ENCODE measurements around the gene HBP1. TPM values are rescaled to one million over a fixed set of nuclear protein-coding genes. Genes with fewer than 3 reads are reported as not detected.

Gene HBP1
- polyA plus RNA-seq, 2 of the 4 experiments (the other 2 are of a cell fraction): 28.9 to 52.4 TPM

DNA sequence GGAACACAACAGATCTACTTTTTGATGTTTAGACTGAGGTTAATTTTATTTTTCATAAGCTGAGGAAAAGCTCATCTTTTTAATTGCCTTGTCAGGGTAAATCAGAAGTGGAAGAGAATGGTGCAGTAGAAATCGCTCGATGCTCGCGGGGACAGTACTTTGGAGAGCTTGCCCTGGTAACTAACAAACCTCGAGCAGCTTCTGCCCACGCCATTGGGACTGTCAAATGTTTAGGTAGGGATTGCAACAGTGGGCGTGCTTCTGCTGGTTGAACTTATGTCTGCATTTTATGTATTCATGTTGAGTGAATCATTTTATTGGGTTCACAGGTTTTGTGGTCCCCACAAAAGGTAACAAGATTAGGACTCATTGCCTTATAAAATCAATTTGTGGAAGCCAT, 11.7 kb upstream of the HBP1 start (continued):
- TF ChIP-seq ZFP36 (IDR thresholded peaks at IDR 0.05; ENCODE audit: borderline replicate concordance, partially characterized antibody): no peak

DNA sequence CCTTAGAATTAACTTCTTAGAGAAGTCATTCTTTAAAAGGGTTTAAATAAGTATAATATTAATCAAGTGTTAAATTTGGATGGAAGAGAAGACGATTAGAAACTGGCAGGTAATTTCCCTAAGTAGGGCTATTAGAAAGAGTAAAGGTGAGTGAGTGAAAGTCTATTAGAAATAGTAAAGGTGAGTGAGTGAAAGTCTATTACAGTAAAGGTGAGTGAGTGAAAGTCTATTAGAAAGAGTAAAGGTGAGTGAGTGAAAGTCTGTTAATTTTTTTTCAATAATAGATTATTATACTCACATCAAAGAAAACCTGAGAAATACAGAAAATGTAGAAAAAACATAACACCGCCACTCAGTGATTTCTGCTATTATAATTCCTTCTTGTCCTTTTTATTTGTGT, 10.8 kb upstream of the HBP1 start:
- FAIRE-seq (no peak), ATAC-seq (no peak), DNase-seq (ENCODE audit: low read depth in 1 of 2, low spot score in 1 of 2) (no peak)
- ChIA-PET POLR2A (no interaction called here), CTCF (interaction anchor here (2.5 kb wide), 1 partner anchor 11 kb away, joined by 18 read pairs; no protein-coding TSS in a partner anchor)
- Histone ChIP-seq H3K4me3 (no peak overlapping the region), H3K4me1 (no peaks in the 10 kb centered on the region), H3K9me3 (no peaks in the 10 kb centered on the region), H3K27ac (no peak overlapping the region), H3K4me2 (no peak overlapping the region)
- WGBS (ENCODE audit: missing lambda C conversion rate): 60% methylated on average over 2 of the region's 2 CpGs
- TF ChIP-seq CHD4 (IDR thresholded peaks at IDR 0.05; ENCODE audit: borderline replicate concordance): no peak
- no peak for TF ChIP-seq RNF2 (IDR thresholded peaks at IDR 0.05; ENCODE audit: borderline replicate concordance, low read depth)
- TF ChIP-seq HDAC2 (IDR thresholded peaks at IDR 0.05): no peak
- TF ChIP-seq FOXS1 (CRISPR knock-in tag; IDR thresholded peaks at IDR 0.05): no peak
- TF ChIP-seq ZC3H11A (IDR thresholded peaks at IDR 0.05): no peak
- no peak for TF ChIP-seq POLR2A (IDR thresholded peaks at IDR 0.05; ENCODE audit: low read length)
- no peak for TF ChIP-seq USF2 (IDR thresholded peaks at IDR 0.05)
- TF ChIP-seq MAX (IDR thresholded peaks at IDR 0.05): no peak
- TF ChIP-seq SMC3 (IDR thresholded peaks at IDR 0.05): no peak

DNA sequence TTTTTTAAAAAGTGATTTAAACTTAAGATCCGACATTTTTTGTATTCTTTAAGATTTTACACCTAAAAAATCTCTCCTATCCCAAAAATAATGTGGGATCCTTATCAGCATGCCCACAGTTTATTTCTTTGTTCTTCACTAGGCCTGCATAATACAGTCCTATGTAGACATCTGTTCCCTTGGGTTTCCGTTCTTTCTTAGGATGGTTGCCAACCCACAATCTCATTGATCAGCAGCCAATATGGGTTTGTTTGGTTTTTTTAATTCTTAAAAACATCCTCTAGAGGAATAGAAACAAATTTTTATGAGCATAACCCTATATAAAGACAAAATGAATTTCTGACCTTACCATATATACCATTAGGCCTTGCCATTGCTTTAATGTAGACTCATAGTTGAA, 8.4 kb upstream of the HBP1 start:
- DNase-seq (ENCODE audit: low read depth in 1 of 2, low spot score in 1 of 2) (no peak), ATAC-seq (no peak), FAIRE-seq (no peak)
- H3K4me2 ChIP-seq: no peak overlapping the region
- CTCF ChIA-PET: no interaction called here
- POLR2A ChIA-PET: no interaction called here
- H3K9me3 ChIP-seq: no peaks in the 10 kb centered on the region
- 62% methylated on average over 2 of the region's 2 CpGs for WGBS (ENCODE audit: missing lambda C conversion rate)
- TF ChIP-seq, protein P1, sequence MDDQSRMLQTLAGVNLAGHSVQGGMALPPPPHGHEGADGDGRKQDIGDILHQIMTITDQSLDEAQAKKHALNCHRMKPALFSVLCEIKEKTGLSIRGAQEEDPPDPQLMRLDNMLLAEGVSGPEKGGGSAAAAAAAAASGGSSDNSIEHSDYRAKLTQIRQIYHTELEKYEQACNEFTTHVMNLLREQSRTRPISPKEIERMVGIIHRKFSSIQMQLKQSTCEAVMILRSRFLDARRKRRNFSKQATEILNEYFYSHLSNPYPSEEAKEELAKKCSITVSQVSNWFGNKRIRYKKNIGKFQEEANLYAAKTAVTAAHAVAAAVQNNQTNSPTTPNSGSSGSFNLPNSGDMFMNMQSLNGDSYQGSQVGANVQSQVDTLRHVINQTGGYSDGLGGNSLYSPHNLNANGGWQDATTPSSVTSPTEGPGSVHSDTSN (IDR thresholded peaks at IDR 0.05): no peak
- TF ChIP-seq FOXS1 (CRISPR knock-in tag; IDR thresholded peaks at IDR 0.05) (no peak), NFE2L2 (conservative IDR thresholded peaks at IDR 0.05; ENCODE audit: low read length) (no peak), USF2 (IDR thresholded peaks at IDR 0.05) (no peak), ATOH8 (CRISPR knock-in tag; IDR thresholded peaks at IDR 0.05; ENCODE audit: low read depth) (no peak), JUN (IDR thresholded peaks at IDR 0.05) (no peak), MAFK (IDR thresholded peaks at IDR 0.05; ENCODE audit: partially characterized antibody) (no peak), NR3C1 (IDR thresholded peaks at IDR 0.05) (no peak), ZSCAN20 (CRISPR knock-in tag; IDR thresholded peaks at IDR 0.05) (no peak), CBX8 (IDR thresholded peaks at IDR 0.05) (no peak), ELK1 (IDR thresholded peaks at IDR 0.05; ENCODE audit: low read depth, low read length) (no peak), EHMT2 (IDR thresholded peaks at IDR 0.05; ENCODE audit: low read depth) (no peak), RARB (CRISPR knock-in tag; IDR thresholded peaks at IDR 0.05) (no peak), RFX5 (IDR thresholded peaks at IDR 0.05) (no peak)
- TF ChIP-seq, protein P2, sequence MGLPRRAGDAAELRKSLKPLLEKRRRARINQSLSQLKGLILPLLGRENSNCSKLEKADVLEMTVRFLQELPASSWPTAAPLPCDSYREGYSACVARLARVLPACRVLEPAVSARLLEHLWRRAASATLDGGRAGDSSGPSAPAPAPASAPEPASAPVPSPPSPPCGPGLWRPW (IDR thresholded peaks at IDR 0.05): no peak
- no peak overlapping the region for H3K27ac ChIP-seq
- H3K4me1 ChIP-seq: no peaks in the 10 kb centered on the region
- no peak overlapping the region for H3K4me3 ChIP-seq

Measured in A549 (cell line).